Measurements from ENCODE around the gene CMIP.

CMIP gene

DNA sequence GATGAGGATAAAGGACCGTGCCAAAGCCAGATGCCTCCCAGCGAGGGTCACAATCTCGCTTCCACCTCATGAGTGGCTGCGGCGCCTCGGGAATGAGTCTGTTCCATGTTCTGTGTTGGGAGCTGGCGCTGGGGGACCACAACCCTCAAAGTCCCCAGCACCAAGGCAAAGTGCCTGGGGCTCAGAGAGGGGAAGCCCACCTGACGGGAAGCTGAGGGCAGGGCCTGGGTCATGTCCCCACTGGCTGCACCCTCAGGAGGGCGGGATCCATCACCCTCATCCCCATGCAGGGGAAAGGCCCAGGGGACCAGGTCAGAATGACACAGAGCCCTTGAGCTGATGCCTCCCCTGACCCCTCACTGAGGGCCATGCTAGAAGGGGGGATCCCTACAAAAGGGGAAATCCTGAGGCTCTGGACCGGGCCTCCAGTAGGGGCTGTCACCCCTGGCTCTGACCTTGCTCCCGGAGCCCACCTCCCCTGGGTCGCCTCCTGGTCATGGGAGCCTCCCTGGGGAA lies 183.2 kb downstream of the CMIP start:
- Histone ChIP-seq H3K36me3 (ENCODE audit: insufficient read depth, low read length) (no peaks in the 10 kb centered on the region), H3K4me1 (ENCODE audit: insufficient read depth, low read length, poor library complexity, severe bottlenecking) (no peaks in the 10 kb centered on the region), H3F3A (ENCODE audit: low read depth) (no peaks in the 10 kb centered on the region), H3K9ac (ENCODE audit: low read depth, low read length, poor library complexity, severe bottlenecking) (no peak overlapping the region), H4K20me1 (ENCODE audit: insufficient read depth, low read length, poor library complexity, severe bottlenecking) (no peaks in the 10 kb centered on the region), H3K79me2 (ENCODE audit: insufficient read depth, low read length) (no peaks in the 10 kb centered on the region), H3K4me3 (ENCODE audit: low read length, poor library complexity, severe bottlenecking) (no peak overlapping the region), H2AFZ (ENCODE audit: low read length) (no peak overlapping the region), H3K9me2 (replicated peaks; ENCODE audit: low read depth, low read length) (no peaks in the 10 kb centered on the region), H3K4me2 (ENCODE audit: low read depth, low read length, poor library complexity, severe bottlenecking) (no peak overlapping the region), H3K27me3 (ENCODE audit: insufficient read depth, low read length, poor library complexity, severe bottlenecking) (no peaks in the 10 kb centered on the region), H3K9me3 (ENCODE audit: insufficient read depth, low read depth, low read length) (no peaks in the 10 kb centered on the region)
- no peak for TF ChIP-seq EZH2phosphoT487 (IDR thresholded peaks at IDR 0.05; ENCODE audit: borderline replicate concordance)
- TF ChIP-seq, protein P1, sequence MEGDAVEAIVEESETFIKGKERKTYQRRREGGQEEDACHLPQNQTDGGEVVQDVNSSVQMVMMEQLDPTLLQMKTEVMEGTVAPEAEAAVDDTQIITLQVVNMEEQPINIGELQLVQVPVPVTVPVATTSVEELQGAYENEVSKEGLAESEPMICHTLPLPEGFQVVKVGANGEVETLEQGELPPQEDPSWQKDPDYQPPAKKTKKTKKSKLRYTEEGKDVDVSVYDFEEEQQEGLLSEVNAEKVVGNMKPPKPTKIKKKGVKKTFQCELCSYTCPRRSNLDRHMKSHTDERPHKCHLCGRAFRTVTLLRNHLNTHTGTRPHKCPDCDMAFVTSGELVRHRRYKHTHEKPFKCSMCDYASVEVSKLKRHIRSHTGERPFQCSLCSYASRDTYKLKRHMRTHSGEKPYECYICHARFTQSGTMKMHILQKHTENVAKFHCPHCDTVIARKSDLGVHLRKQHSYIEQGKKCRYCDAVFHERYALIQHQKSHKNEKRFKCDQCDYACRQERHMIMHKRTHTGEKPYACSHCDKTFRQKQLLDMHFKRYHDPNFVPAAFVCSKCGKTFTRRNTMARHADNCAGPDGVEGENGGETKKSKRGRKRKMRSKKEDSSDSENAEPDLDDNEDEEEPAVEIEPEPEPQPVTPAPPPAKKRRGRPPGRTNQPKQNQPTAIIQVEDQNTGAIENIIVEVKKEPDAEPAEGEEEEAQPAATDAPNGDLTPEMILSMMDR (conservative IDR thresholded peaks at IDR 0.05; ENCODE audit: low read length), result no peak

GRCh38 chr16:81629034-81629802 lies 184.6 kb downstream of the CMIP start:
- no peaks in the 10 kb centered on the region for H3K4me1 ChIP-seq (ENCODE audit: insufficient read depth, low read length, poor library complexity, severe bottlenecking)
- no peaks in the 10 kb centered on the region for H3K9me2 ChIP-seq (replicated peaks; ENCODE audit: low read depth, low read length)
- no peak overlapping the region for H3K4me3 ChIP-seq (ENCODE audit: low read length, poor library complexity, severe bottlenecking)
- no peak overlapping the region for H2AFZ ChIP-seq (ENCODE audit: low read length)
- H3K79me2 ChIP-seq (ENCODE audit: insufficient read depth, low read length), result no peaks in the 10 kb centered on the region
- H3K36me3 ChIP-seq (ENCODE audit: insufficient read depth, low read length), result no peaks in the 10 kb centered on the region
- H3F3A ChIP-seq (ENCODE audit: low read depth), result no peaks in the 10 kb centered on the region
- H3K27me3 ChIP-seq (ENCODE audit: insufficient read depth, low read length, poor library complexity, severe bottlenecking), result no peaks in the 10 kb centered on the region
- no peaks in the 10 kb centered on the region for H4K20me1 ChIP-seq (ENCODE audit: insufficient read depth, low read length, poor library complexity, severe bottlenecking)
- H3K4me2 ChIP-seq (ENCODE audit: low read depth, low read length, poor library complexity, severe bottlenecking), result no peak overlapping the region
- TF ChIP-seq, protein P1 (conservative IDR thresholded peaks at IDR 0.05; ENCODE audit: low read length), result no peak
- TF ChIP-seq EZH2phosphoT487 (IDR thresholded peaks at IDR 0.05; ENCODE audit: borderline replicate concordance), result no peak
- no peak overlapping the region for H3K9ac ChIP-seq (ENCODE audit: low read depth, low read length, poor library complexity, severe bottlenecking)
- H3K9me3 ChIP-seq (ENCODE audit: insufficient read depth, low read depth, low read length), result no peaks in the 10 kb centered on the region

- TF ChIP-seq, protein P1 (conservative IDR thresholded peaks at IDR 0.05; ENCODE audit: low read length), result no peak
- no peak for TF ChIP-seq EZH2phosphoT487 (IDR thresholded peaks at IDR 0.05; ENCODE audit: borderline replicate concordance)
- H2AFZ ChIP-seq (ENCODE audit: low read length), result no peak overlapping the region
- no peaks in the 10 kb centered on the region for H3K27me3 ChIP-seq (ENCODE audit: insufficient read depth, low read length, poor library complexity, severe bottlenecking)
- H3K9me2 ChIP-seq (replicated peaks; ENCODE audit: low read depth, low read length), result no peaks in the 10 kb centered on the region
- no peak overlapping the region for H3K4me2 ChIP-seq (ENCODE audit: low read depth, low read length, poor library complexity, severe bottlenecking)
- H3K9me3 ChIP-seq (ENCODE audit: insufficient read depth, low read depth, low read length), result no peaks in the 10 kb centered on the region
- H3K79me2 ChIP-seq (ENCODE audit: insufficient read depth, low read length), result no peaks in the 10 kb centered on the region
- H4K20me1 ChIP-seq (ENCODE audit: insufficient read depth, low read length, poor library complexity, severe bottlenecking), result no peaks in the 10 kb centered on the region
- H3K36me3 ChIP-seq (ENCODE audit: insufficient read depth, low read length), result no peaks in the 10 kb centered on the region
- H3F3A ChIP-seq (ENCODE audit: low read depth), result no peaks in the 10 kb centered on the region
- no peak overlapping the region for H3K4me3 ChIP-seq (ENCODE audit: low read length, poor library complexity, severe bottlenecking)
- no peaks in the 10 kb centered on the region for H3K4me1 ChIP-seq (ENCODE audit: insufficient read depth, low read length, poor library complexity, severe bottlenecking)
- H3K9ac ChIP-seq (ENCODE audit: low read depth, low read length, poor library complexity, severe bottlenecking), result no peak overlapping the region
These were observed 185.5 kb downstream of the CMIP start for GRCh38 chr16:81629896-81630634.

Data from Loucy (cell line).